NCI-H1930 (cell line): ENCODE results near the gene FRMD4A.
"Not testable (repeated sequence)": the region's sequence is repeated elsewhere in the genome, so short reads cannot be mapped to it uniquely, and the experiment has no call there.

Source experiments
- DNase-seq, 2 experiments: peaks; one replicate each; lab custom pipeline; 2025; lab: John Stamatoyannopoulos, UW

The FRMD4A gene

DNA sequence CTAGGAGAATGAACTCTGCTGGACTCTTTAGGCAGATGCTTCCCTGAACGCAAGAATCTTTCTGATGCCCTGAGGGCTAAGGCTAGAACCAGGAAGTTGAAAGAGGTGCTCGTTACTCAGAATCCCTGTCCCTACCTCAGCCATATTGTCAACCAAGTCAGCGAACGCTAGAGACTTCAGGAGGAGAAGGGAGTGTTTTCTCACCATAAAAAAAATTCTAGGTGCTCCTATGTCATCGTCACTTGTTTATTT, 384.6 kb downstream of the FRMD4A start:
- DNase-seq: no peak

GRCh38 chr10:13945390-13946208, 385.1 kb downstream of the FRMD4A start:
- no peak for DNase-seq

GRCh38 chr10:13944823-13945222, 385.9 kb downstream of the FRMD4A start:
- DNase-seq: no peak

DNA sequence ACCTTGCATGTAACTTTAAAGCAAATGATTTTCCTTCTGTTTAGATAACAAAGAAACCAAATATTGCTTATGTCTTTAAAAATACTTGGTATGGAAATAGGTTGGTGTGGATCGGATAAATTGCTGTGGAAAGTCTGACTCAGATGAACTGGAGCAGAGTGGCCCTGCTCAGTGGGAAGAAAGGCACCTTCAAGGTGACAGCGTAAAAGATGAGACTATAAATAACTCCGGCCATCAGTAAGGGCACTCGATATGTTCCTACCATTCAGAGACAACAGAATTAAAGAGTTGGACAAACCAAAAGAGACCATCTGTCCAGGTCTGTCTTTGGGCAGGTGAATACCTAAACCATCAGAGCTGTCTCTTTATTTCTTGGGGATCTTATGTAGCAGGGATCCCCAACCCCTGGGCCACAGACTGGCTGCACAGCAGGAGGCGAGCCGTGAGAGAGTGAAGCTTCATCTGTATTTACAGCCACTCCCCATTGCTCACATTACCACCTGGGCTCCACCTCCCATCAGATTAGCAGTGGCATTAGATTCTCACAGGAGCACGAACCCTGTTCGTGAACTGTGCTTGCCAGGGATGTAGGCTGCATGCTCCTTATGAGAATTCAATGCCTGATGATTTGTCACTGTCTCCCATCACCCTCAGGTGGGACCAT, 386.9 kb downstream of the FRMD4A start:
- DNase-seq: no peak

DNA sequence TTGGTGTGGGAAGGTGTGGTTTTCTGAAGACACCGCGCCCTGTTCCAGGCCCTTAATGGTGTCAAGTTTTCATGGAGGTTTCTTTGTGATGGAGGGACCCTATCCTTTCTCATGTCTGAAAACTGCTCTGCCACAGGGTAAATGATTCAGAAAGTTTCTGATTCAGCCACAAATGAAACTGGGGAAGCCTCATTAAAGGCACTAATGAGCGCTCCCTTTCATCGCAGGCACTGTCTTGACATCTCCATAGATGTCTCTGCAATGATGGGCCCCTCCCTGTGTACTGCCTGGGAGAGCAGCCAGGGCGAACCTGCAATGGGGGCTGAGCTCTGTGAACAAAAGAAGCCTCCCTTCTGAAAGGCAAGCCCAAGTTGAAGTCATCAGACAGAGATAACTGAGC, 388.7 kb downstream of the FRMD4A start:
- DNase-seq: no peak

GRCh38 chr10:13939391-13939790, 391.3 kb downstream of the FRMD4A start:
- no peak for DNase-seq

DNA sequence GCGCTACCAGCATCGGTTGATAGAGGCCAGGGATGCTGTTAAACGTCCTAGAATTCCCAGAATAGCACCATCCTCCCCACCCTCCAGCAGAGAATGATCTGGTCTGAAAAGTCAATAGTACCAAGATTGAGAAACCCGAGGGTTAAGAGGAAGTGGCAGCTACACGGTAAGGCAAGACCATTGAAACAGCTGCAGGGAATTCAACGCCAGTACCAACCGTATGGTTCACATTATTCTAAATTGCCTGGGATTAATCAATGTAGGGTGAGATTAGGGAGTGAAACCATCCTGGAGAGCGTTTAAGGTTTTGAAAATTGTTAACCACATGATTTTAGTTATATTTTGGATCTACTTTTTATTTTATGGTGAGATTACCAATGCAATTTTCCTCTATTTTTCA, 391.8 kb downstream of the FRMD4A start:
- DNase-seq: no peak

GRCh38 chr10:13936826-13937225, 393.9 kb downstream of the FRMD4A start:
- no peak for DNase-seq

- DNase-seq: no peak
These were observed 400.6 kb downstream of the FRMD4A start for GRCh38 chr10:13930120-13930519.

- DNase-seq: no peak
These were observed 402.3 kb downstream of the FRMD4A start for GRCh38 chr10:13928451-13928850.

GRCh38 chr10:13925971-13926780, 404.5 kb downstream of the FRMD4A start:
- DNase-seq: no peak

DNA sequence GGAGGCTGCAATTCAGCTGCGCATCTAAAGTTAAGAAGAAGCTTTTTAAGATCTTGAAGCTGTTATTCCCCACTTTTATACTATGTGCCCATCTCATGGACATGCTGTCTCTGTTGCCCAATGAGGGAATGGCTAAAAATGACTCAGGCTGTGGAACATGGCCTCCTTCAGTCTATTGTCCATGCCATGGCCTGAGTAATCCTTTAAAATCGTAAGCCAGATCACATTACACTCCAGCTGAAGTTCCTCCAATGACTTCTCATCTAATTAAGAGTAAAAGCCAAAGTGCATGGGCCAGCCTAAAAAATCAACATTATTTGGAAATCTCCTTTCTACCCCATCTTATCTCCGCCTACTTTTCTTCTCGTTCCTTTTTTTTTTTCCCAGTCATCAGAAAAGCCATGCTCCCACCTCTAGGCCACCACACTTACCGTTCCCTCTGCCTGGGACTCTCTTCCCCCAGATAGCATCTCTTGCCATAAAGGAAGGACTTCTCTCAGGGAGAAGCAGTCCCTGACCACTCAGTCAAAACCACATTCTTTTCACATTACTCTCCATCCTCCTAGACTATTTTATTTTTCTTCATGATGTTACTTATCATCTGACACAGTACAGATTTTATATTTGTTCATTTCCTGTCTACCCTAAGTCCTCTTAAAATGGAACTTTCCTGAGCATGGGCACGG, 406.5 kb downstream of the FRMD4A start:
- no peak for DNase-seq

- no peak for DNase-seq
These were observed 408.1 kb downstream of the FRMD4A start for GRCh38 chr10:13922586-13922985.

GRCh38 chr10:13921941-13922340, 408.8 kb downstream of the FRMD4A start:
- no peak for DNase-seq

GRCh38 chr10:13921131-13921530, 409.6 kb downstream of the FRMD4A start:
- not testable (repeated sequence) for DNase-seq

DNA sequence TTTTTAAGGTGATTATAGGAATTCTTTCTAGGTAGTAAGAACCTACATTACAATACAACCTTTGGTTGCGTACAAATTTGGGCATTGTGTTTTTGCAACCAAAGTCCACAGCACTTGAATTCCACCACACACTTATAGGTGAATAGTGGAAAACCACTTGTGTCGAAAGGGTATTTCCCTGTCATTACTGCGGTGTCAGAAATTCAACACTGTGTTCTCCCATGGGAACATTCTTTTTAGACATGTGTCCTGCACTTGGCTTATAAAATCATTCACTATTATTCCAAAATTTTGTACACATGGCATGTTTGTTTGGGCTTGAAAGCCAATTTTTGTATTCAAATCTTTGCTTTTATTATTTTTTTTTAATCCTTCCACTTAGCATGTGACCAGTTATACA, 410.3 kb downstream of the FRMD4A start:
- DNase-seq: no peak

- DNase-seq: no peak
These were observed 410.7 kb downstream of the FRMD4A start for GRCh38 chr10:13920031-13920430.

DNA sequence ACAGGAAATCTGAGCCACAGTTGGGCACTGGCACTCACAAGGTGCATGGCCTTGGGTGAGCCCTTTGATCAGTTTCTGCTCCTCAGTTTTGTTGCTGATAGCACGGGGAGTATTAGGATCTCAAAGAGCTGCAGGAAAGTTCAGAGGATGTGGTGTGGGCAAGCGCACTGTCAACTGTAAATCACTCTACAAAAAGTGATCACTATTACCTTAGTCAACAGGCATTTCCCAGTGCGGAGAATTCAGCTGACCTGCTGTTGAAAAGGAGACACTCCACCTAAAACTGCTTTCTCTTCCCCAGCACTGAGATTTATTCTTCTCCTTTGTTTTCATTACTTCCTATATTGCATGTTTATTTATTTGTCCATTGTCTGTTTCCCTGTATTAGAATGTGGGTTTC, 412.9 kb downstream of the FRMD4A start:
- no peak for DNase-seq

DNA sequence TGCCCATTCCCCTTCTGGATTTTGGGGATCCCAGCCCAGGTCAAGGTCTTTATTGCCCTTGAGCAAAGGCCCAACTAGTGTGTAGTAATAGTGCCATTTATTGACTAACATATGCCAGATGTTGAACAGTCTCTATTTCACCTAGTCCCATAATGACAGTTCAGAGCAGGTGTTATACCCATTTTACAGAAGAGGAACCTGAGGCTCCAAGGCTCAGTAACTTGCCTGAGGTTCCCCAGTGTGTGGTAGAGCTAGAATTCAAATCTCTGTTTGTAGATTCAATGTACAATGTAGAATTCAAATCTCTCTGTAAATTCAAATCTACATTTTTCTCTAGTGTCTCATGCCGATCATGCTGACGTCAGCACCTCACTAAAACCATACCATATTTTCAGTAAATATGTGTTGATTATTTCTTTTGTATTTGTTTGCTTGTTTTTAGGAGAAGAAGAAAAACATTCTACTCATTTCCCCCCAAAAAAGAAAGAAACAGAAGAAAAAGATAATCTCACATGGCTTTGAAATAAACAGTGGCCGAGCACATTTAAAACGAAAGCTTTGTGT, 414.3 kb downstream of the FRMD4A start:
- DNase-seq: no peak

- DNase-seq: no peak
These were observed 415.0 kb downstream of the FRMD4A start for GRCh38 chr10:13915710-13916109.

- DNase-seq: no peak
These were observed 416.8 kb downstream of the FRMD4A start for GRCh38 chr10:13913897-13914296.
